ENCODE results near the gene ZFAND2B. TPM values are rescaled to one million over a fixed set of nuclear protein-coding genes. Genes with fewer than 3 reads are reported as not detected.

ZFAND2B gene
- total RNA-seq, 4 donors from 2014 or later: 63.0 to 76.4 (median 63.3) TPM

DNA sequence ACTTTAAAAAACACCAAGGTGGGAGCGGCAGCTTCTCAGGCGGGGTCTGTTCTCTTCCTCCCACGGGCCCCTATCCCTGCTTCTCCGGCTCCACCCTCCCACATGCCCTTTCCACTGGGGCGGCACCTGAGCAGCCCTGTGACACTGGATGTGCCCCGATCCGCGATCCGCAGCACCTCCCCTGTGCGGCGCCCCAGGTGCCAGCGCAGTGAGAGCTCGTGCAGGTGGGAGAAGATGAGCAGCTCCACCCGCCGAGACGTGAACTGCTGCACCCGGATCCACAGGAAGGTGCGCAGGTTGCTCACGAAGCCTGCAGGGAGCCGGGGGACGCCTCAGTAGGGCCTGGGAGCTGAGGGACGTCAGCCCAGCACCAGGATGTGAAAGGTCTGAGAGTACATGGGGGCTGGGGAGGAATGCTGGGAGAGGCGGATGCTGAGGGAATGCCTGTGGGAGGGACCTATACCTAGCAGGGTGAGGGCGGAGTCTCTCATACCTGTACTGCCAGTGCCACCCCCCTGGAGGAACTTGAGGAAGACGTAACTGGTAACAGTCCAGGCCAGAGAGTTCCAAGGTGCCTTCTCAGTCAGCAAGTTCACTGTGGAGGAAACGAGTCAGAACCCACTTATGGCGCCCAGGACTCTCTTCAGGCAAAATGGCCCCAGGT is 9.4 kb downstream of the ZFAND2B start:
- intact Hi-C loops (cut with DNase I; ENCODE audit: low total_unique reads): no loop called here
- 90% methylated on average over 27 of the region's 27 CpGs for WGBS, 2 donors
- TF ChIP-seq, protein P1, sequence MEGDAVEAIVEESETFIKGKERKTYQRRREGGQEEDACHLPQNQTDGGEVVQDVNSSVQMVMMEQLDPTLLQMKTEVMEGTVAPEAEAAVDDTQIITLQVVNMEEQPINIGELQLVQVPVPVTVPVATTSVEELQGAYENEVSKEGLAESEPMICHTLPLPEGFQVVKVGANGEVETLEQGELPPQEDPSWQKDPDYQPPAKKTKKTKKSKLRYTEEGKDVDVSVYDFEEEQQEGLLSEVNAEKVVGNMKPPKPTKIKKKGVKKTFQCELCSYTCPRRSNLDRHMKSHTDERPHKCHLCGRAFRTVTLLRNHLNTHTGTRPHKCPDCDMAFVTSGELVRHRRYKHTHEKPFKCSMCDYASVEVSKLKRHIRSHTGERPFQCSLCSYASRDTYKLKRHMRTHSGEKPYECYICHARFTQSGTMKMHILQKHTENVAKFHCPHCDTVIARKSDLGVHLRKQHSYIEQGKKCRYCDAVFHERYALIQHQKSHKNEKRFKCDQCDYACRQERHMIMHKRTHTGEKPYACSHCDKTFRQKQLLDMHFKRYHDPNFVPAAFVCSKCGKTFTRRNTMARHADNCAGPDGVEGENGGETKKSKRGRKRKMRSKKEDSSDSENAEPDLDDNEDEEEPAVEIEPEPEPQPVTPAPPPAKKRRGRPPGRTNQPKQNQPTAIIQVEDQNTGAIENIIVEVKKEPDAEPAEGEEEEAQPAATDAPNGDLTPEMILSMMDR (IDR thresholded peaks at IDR 0.05): no peak
- no peak for TF ChIP-seq POLR2A (IDR thresholded peaks at IDR 0.05)
- no peak for DNase-seq (ENCODE audit: low spot score in 2 of 2)
- no peak overlapping the region for H3K4me3 ChIP-seq (ENCODE audit: low read depth, poor library complexity, severe bottlenecking)

DNA sequence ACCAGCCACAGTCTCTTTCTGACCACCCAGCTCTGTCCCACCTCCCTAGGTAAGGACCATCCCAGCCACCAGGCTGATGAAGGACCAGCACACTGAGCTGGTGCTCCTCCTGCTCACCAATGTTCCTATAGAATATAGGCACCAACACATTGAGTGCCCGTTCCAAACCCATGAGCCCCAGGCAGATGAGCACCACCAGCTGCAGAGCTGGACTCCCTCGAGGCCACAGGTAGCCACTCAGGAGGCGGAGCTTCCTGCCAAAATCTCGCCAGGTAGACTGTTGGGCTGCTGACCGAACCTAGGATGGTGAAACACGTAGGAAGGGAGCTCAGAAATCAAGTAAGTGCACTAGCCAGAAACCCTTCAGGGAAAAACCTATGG is 9.9 kb downstream of the ZFAND2B start:
- intact Hi-C loops (cut with DNase I; ENCODE audit: low total_unique reads): no loop called here
- no peak for DNase-seq (ENCODE audit: low spot score in 2 of 2)
- 89% methylated on average over 6 of the region's 6 CpGs for WGBS, 2 donors
- TF ChIP-seq, protein P1 (IDR thresholded peaks at IDR 0.05): no peak
- TF ChIP-seq POLR2A (IDR thresholded peaks at IDR 0.05): no peak
- H3K4me3 ChIP-seq (ENCODE audit: low read depth, poor library complexity, severe bottlenecking): no peak overlapping the region

DNA sequence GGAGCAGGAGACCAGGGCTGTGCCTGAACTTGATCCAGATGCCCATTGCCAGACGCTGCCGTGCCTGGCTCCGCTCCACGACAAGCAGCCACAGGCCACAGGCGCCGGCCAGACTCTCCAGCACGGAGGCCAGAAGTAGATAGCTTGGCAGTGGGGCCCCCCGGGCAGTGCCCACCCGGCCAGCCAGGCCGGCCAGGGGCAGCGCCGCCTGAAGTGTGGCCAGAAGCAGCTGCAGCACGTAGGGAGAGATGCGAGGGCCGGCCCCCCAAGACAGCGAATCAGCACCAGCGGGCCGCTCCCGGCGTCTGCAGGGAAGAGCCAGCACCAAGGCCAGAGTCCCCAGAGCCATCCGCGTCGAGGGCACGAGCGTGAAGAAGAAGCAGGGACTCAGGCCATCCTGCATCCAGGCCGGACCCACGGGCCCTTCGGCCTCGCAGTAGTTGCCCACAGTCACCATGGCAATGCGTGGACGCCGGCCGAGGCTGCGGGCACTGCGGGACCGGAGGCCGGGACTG is 11.7 kb downstream of the ZFAND2B start:
- TF ChIP-seq, protein P1 (IDR thresholded peaks at IDR 0.05): no peak
- TF ChIP-seq POLR2A (IDR thresholded peaks at IDR 0.05): no peak
- intact Hi-C loops (cut with DNase I; ENCODE audit: low total_unique reads): no loop called here
- peak overlapping the region; percentile 26 for H3K4me3 ChIP-seq (ENCODE audit: low read depth, poor library complexity, severe bottlenecking)
- peak; percentile 38 to 92 for DNase-seq (ENCODE audit: low spot score in 2 of 2)
- WGBS, 2 donors: 0 to 1% methylated on average over 2 to 21 of the region's 37 CpGs

DNA sequence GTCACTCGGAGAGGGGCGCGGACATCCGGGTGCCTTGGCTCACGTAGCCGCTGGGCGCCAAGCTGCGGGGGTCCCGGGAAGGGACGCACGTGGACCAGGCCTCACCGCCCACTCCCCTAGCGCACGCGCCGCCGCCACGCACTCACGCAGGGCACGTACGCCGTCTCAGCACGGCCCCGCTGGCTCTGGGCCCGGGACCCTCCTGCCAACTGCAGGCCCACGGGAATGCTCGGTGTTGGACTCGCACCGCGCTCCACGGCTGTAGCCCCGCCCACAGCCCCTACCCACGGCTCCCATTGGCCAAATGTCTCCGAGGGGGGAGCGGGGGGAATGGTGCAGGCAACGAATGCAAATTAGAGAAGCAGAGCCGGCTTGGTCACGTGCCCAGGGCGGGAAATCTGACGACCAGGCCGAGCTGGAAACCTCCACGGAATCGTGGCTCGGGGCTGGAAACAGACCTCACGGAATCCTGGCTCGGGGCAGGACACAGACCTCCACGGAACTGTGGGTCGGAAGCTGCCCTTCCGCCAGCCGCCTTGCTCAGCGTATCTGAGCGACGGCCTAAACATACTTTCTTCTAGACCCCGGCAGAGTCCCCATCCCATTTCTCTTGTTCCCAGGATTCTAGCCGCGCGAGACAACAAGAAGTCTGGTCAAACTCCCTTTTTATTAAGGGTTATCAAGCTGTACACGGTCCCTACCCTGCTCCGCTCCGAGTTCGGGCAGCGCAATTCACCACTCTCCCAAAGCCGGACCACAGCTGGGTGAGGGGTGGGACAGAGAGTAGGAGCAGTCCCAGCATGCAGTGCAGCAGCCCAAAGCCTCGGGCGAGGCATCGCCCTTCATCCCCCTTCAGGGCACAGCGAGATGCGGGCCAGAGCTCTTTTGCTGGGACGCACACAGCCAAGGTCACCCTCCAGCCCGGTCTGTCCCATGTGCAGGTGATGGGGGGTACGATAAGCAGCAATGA is 12.4 kb downstream of the ZFAND2B start, which contains the start of gene ABCB6:
TSS of gene ABCB6 (minus strand) at position 227 of the 970 bp plus-strand sequence. CDS start 285 bp downstream, outside the sequence.
- DNase-seq (ENCODE audit: low spot score in 2 of 2): peak; percentile 97 to 99
- H3K4me3 ChIP-seq (ENCODE audit: low read depth, poor library complexity, severe bottlenecking): peak within 1 kb of the TSS; percentile 26
- TF ChIP-seq, protein P1 (IDR thresholded peaks at IDR 0.05): no peak
- 10 to 21% methylated on average over 36 to 70 of the region's 71 CpGs for WGBS, 2 donors
- intact Hi-C loops (cut with DNase I; ENCODE audit: low total_unique reads): no loop called here

DNA sequence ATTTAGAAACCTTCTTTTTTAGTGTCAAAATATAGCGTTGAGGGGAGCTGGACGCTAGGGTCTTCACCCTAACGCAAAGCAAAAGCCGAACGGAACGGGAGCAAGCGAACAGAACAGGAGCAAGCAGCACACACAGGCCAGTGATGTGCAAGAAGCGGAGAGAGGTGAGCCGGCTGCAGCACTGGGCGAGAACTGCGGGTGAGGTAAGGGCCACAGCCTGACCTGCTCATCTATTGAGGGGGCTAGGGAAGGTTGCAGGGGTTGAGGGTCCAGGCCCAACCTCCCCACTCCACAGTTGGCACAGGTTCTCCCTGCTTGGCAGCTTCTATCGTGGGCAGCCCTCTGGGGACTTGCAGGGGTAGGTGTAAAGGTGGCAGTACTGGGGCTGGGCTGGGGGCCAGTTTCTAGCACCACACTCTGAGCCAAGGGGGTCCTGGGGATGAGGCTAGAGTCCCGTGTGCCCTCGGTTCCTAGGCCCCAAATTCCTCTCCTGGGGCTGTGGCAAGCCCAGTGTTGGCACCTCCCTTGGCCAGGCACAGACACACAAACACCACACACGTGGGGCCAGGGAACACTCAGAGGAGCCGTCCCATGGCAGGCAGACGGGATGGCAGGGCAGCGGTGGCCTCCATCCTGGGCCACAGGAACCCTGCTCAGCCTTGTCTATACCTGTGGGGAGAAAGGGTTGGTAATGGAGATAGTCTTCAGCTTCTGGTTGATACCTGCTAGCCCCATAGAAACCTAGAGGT is 13.4 kb downstream of the ZFAND2B start:
- no peak overlapping the region for H3K4me3 ChIP-seq (ENCODE audit: low read depth, poor library complexity, severe bottlenecking)
- 88 to 89% methylated on average over 18 of the region's 18 CpGs for WGBS, 2 donors
- DNase-seq (ENCODE audit: low spot score in 2 of 2): no peak
- intact Hi-C loops (cut with DNase I; ENCODE audit: low total_unique reads): loop anchor here (10.0 kb wide), 1 partner anchor 915 kb away; no protein-coding TSS in a partner anchor
- TF ChIP-seq, protein P1 (IDR thresholded peaks at IDR 0.05): no peak
- TF ChIP-seq POLR2A (IDR thresholded peaks at IDR 0.05): no peak

All from lower leg skin (tissue), 4 donors.